A549 treated with dexamethasone at 1 μM for 4 hours (cell line): ENCODE results near the gene CCT5. TPM values are rescaled to one million over a fixed set of nuclear protein-coding genes. Genes with fewer than 3 reads are reported as not detected.

ENCODE experiments used
- total RNA-seq: library from RNA; stranded (reverse); fragments of 200-300 nt; extraction: Qiagen RNA extraction; gene quantifications from 5 replicates; pipeline ENCODE4 v1.2.3, GENCODE V29; 2022

CCT5 gene
- 542 to 677 TPM (median 564 TPM) in 5 replicates for total RNA-seq

DNA sequence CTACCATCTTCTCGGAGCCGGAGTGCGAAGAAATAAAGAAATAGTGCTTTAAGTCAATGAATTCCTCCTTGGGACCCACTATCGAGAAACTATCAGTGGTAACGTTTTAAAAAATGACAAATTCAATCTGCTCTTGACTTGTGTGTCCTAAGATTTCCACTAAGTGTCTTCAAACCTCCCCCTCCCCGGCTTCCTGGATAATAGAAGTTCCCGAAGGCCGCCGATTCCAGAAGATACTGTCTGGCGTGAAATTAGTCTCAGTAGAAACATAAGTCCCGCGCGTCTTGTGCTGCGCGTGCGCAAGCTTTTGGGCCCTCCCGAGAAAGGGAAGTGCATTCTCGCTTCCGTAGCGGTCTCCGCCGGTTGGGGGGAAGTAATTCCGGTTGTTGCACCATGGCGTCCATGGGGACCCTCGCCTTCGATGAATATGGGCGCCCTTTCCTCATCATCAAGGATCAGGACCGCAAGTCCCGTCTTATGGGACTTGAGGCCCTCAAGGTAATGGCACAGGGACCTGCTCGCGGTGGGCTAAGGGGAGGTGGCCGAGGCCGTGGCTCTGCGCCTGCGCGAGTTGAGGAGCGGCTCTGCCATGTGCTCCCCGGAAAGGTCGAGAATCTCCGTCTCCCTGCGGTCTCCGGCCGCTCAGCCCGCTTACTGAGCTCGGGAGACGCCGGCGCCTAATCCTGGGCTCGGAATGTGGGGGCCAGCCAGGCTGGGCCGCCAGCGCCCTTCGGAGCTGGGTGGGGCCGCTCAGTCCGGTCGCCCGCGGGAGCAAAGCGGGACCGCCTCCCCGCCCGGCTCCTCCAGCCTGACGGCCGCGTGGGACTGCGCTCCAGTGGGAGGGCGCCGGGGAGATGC lies at the start of gene CCT5:
TSS of gene CCT5 (plus strand) at position 333 of the 858 bp plus-strand sequence. CDS start at position 394, 61 bp downstream.

GRCh38 chr5:10307206-10308148 lies 57.4 kb downstream of the CCT5 start, which contains the start of gene CMBL:
TSS of gene CMBL (minus strand) at chr5:10307902. CDS start at chr5:10290762, 17,140 bp downstream.

Other genes starting within 250 kb of the CCT5 start
- 10.7 to 16.7 TPM (median 11.5 TPM) in 5 replicates for gene ATPSCKMT, start 392 bp upstream of the CCT5 start, total RNA-seq
- 19.1 to 22.0 TPM (median 20.7 TPM) in 5 replicates for gene CMBL, start 57.6 kb downstream of the CCT5 start, total RNA-seq
- gene MARCHF6, start 103.4 kb downstream of the CCT5 start, total RNA-seq: 38.8 to 87.5 TPM (median 76.7 TPM) in 5 replicates
- 1.7 to 2.2 TPM (median 2.0 TPM) in 5 replicates for gene ROPN1L, start 191.6 kb downstream of the CCT5 start, total RNA-seq